Peyer's patch (tissue), 4 donors: ENCODE measurements around the gene SLC6A7.

ENCODE experiments used
- CTCF ChIP-seq, 6 experiments: fragments of 450-650 bp in 4 of 6; fragments of 200-600 bp in 2 of 6; sonication (generic) in 1 of 6; IDR thresholded peaks; one replicate each; pipeline ENCODE4 v1.5.1; 2017 to 2019; ENCODE audit warnings: antibody characterized with exemption in 6 of 6, mild to moderate bottlenecking in 3 of 6, moderate library complexity in 1 of 6
- POLR2A ChIP-seq, 2 donors: fragments of 450-650 bp; IDR thresholded peaks; one replicate each; pipeline ENCODE4 v1.5.1; 2017; ENCODE audit warnings: antibody characterized with exemption in 2 of 2, mild to moderate bottlenecking in 2 of 2, moderate library complexity in 2 of 2

- TF ChIP-seq CTCF (IDR thresholded peaks at IDR 0.05) (no peak), POLR2A (IDR thresholded peaks at IDR 0.05) (no peak)
These were observed 30.0 kb downstream of the SLC6A7 start for GRCh38 chr5:150219861-150220260.
